Stimulated activated CD4-positive, alpha-beta T cell treated with anti-CD3 and anti-CD28 coated beads, Interleukin-4, amount 100 ng/mL, for 4 hours (primary cell): Measurements from ENCODE around the gene GPR141.

Experiments
- DNase-seq, 2 experiments: peaks; one replicate each; pipeline ENCODE4 v3.0.0-alpha.2; 2020

The GPR141 gene

GRCh38 chr7:37738321-37738720 lies 54.8 kb downstream of the GPR141 start:
- DNase-seq: no peak

GRCh38 chr7:37740398-37740797 lies 56.8 kb downstream of the GPR141 start:
- DNase-seq: no peak

- DNase-seq: no peak
Measured at GRCh38 chr7:37741776-37742175, 58.2 kb downstream of the GPR141 start.

GRCh38 chr7:37751096-37751495 lies 67.5 kb downstream of the GPR141 start:
- no peak for DNase-seq

GRCh38 chr7:37753398-37754050 lies 70.0 kb downstream of the GPR141 start:
- DNase-seq: no peak

- no peak for DNase-seq
Measured at GRCh38 chr7:37756797-37757551, 73.4 kb downstream of the GPR141 start.

GRCh38 chr7:37757563-37757962 lies 74.0 kb downstream of the GPR141 start:
- DNase-seq: no peak

- DNase-seq: no peak
Measured at GRCh38 chr7:37758501-37759045, 75.0 kb downstream of the GPR141 start.

- no peak for DNase-seq
Measured at GRCh38 chr7:37759526-37759925, 76.0 kb downstream of the GPR141 start.

GRCh38 chr7:37765421-37765829 lies 81.9 kb downstream of the GPR141 start:
- no peak for DNase-seq

GRCh38 chr7:37765872-37766525 lies 82.4 kb downstream of the GPR141 start:
- no peak for DNase-seq

GRCh38 chr7:37768611-37769010 lies 85.0 kb downstream of the GPR141 start:
- no peak for DNase-seq

- DNase-seq: no peak
Measured at GRCh38 chr7:37769291-37769690, 85.7 kb downstream of the GPR141 start.

GRCh38 chr7:37769726-37770125 lies 86.2 kb downstream of the GPR141 start:
- DNase-seq: no peak

GRCh38 chr7:37770838-37771237 lies 87.3 kb downstream of the GPR141 start:
- no peak for DNase-seq

- DNase-seq: no peak
Measured at GRCh38 chr7:37771342-37771741, 87.8 kb downstream of the GPR141 start.

GRCh38 chr7:37771801-37772200 lies 88.2 kb downstream of the GPR141 start:
- no peak for DNase-seq

GRCh38 chr7:37775921-37776320 lies 92.4 kb downstream of the GPR141 start:
- no peak for DNase-seq

GRCh38 chr7:37781156-37781555 lies 97.6 kb downstream of the GPR141 start:
- DNase-seq: no peak

- no peak for DNase-seq
Measured at GRCh38 chr7:37782166-37782565, 98.6 kb downstream of the GPR141 start.

GRCh38 chr7:37784015-37784414 lies 100.4 kb downstream of the GPR141 start:
- no peak for DNase-seq

GRCh38 chr7:37786741-37787569 lies 103.4 kb downstream of the GPR141 start:
- no peak for DNase-seq
